Spleen (tissue), 11 donors: ENCODE results near the gene MYH7. TPM values are rescaled to one million over a fixed set of nuclear protein-coding genes. Genes with fewer than 3 reads are reported as not detected.
A peak's percentile ranks its signal among the peaks of the same experiment; 100 is the strongest.
"Not testable (repeated sequence)": the region's sequence is repeated elsewhere in the genome, so short reads cannot be mapped to it uniquely, and the experiment has no call there.

Experiments used
- DNase-seq: peaks from one replicate; pipeline ENCODE4 v3.0.0-alpha.2; 2020
- H3K27ac ChIP-seq, 8 donors: fragments of 200-600 bp; sonication (generic) in 7 of 8; 1 replicate in 4 of 8; 2 replicates in 4 of 8; pipeline versions ENCODE4 v1.5.0 to v1.8.0; 2016 to 2021; ENCODE audit warnings: inconsistent platforms in 4 of 8, mild to moderate bottlenecking in 4 of 8, moderate library complexity in 1 of 8
- H3K27me3 ChIP-seq, 7 donors: fragments of 200-600 bp; sonication (generic) in 6 of 7; replicated peaks in 1 of 7; 1 replicate in 4 of 7; 2 replicates in 3 of 7; pipeline versions ENCODE4 v1.5.0 to v1.8.0; 2016 to 2021; ENCODE audit warnings: inconsistent platforms in 3 of 7, mild to moderate bottlenecking in 1 of 7
- H3K36me3 ChIP-seq, 6 donors: fragments of 200-600 bp; sonication (generic) in 5 of 6; 1 replicate in 4 of 6; 2 replicates in 2 of 6; pipeline versions ENCODE4 v1.5.0 to v1.8.0; 2016 to 2021; ENCODE audit warnings: inconsistent platforms in 2 of 6
- H3K4me1 ChIP-seq, 6 donors: fragments of 200-600 bp; sonication (generic) in 5 of 6; 1 replicate in 3 of 6; 2 replicates in 3 of 6; pipeline versions ENCODE4 v1.5.0 to v1.8.0; 2016 to 2021; ENCODE audit warnings: inconsistent platforms in 3 of 6
- H3K4me3 ChIP-seq, 8 donors: fragments of 200-600 bp; sonication (generic) in 7 of 8; 1 replicate in 4 of 8; 2 replicates in 4 of 8; pipeline versions ENCODE4 v1.5.0 to v1.8.0; 2016 to 2021; ENCODE audit warnings: inconsistent platforms in 4 of 8, mild to moderate bottlenecking in 4 of 8, moderate library complexity in 2 of 8
- H3K9me3 ChIP-seq, 8 donors: fragments of 200-600 bp; sonication (generic) in 7 of 8; 1 replicate in 4 of 8; 2 replicates in 4 of 8; pipeline versions ENCODE4 v1.5.0 to v1.8.0; 2016 to 2021; ENCODE audit warnings: inconsistent platforms in 4 of 8
- POLR2A ChIP-seq, 3 donors: fragments of 450-650 bp; IDR thresholded peaks; one replicate each; pipeline ENCODE4 v1.5.1; 2017; ENCODE audit warnings: antibody characterized with exemption in 3 of 3, mild to moderate bottlenecking in 1 of 3
- POLR2AphosphoS5 ChIP-seq, 3 donors: sonication (generic); formaldehyde crosslinking; IDR thresholded peaks; one replicate each; pipeline ENCODE4 v1.5.1; 2017; ENCODE audit warnings: antibody characterized with exemption in 3 of 3
- WGBS, 5 donors: extraction: QIAGEN DNeasy Blood & Tissue Kit in 3 of 5; methylation state at CpG; one replicate each; pipeline versions ENCODE4 v1.1.5 to v1.1.7; 2013 to 2018; 5-methylcytosine and 5-hydroxymethylcytosine counted together
- intact Hi-C: fragments of 100-400 bp; cut with DNase I; formaldehyde crosslinking; loops from one replicate; pipeline ENCODE4 v1.15.0; 2023; ENCODE audit warnings: low total_unique reads
- polyA plus RNA-seq, 3 donors: library from polyadenylated mRNA; stranded (reverse); fragments of 200-250 nt; gene quantifications; one replicate each; pipeline ENCODE4 v1.2.1, GENCODE V29; 2013
- total RNA-seq, 7 donors: library from RNA; depleted of rRNA in 3 of 7; stranded (reverse); fragments of >200 nt in 3 of 7; fragmentation: NEBNext Ultra II Directional in 4 of 7; extraction: Animal tissue kit (Norgen Biotek cat#: 25700) in 4 of 7; gene quantifications; one replicate each; pipeline versions ENCODE4 v1.1.0 to v1.2.1, GENCODE V29; 2016 to 2021
- TF ChIP-seq, protein P1 (sequence below), 11 experiments: fragments of 200-600 bp in 7 of 11; fragments of 450-650 bp in 4 of 11; sonication (generic) in 4 of 11; IDR thresholded peaks in 8 of 11; conservative IDR thresholded peaks in 3 of 11; 1 replicate in 7 of 11; 2 replicates in 4 of 11; pipeline versions ENCODE4 v1.4.0 to v1.8.0; 2016 to 2021; ENCODE audit warnings: antibody characterized with exemption in 11 of 11, inconsistent platforms in 4 of 11, mild to moderate bottlenecking in 1 of 11
- donor health status: healthy with polysubstance abuse.
- donor health status: DM: no; HTN: no; CAD: no; lungs with moderate emphysema.
- donor health status: DM: no; HTN: no; CAD: no.
- donor health status: Bipolar disorder and iron deficiency.
- donor health status: healthy.
- donor health status: DM: no; HTN: no; CAD: no.
- donor health status: DM: yes; HTN: yes; CAD: no.

The MYH7 gene
- total and polyA plus RNA-seq, 10 donors = 0.06 to 0.65 (median 0.11) TPM; not detected in 6

DNA sequence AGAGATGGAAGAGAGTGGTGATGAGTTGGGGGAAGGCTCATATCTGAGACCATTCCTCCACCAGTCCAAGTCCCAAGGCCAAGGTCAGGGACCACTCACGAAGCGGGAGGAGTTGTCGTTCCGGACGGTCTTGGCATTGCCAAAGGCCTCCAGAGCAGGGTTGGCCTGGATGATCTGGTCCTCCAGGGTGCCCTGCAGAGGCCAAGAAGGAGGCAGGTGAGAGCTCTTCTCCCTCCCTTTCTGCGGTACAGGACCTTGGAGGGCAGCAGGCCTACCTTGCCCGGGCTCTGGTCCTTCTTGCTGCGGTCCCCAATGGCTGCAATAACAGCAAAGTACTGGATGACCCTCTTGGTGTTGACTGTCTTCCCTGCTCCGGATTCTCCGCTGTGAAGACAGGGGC, 4.0 kb downstream of the MYH7 start:
- Histone ChIP-seq H3K9me3 (no peaks in the 10 kb centered on the region), H3K4me1 (no peaks in the 10 kb centered on the region), H3K36me3 (no peaks in the 10 kb centered on the region), H3K27ac (no peak overlapping the region), H3K4me3 (no peak overlapping the region), H3K27me3 (peaks cover 0 to 15% (median 0%) of the 10 kb centered on the region in 7 donors)
- DNase-seq = peak; percentile 59
- intact Hi-C loops = no loop called here
- 85 to 99% (median 86%) methylated on average over 9 to 10 of the region's 10 CpGs for WGBS, 5 donors
- TF ChIP-seq POLR2A (IDR thresholded peaks at IDR 0.05) (no peak), POLR2AphosphoS5 (IDR thresholded peaks at IDR 0.05) (no peak)
- TF ChIP-seq, protein P1, sequence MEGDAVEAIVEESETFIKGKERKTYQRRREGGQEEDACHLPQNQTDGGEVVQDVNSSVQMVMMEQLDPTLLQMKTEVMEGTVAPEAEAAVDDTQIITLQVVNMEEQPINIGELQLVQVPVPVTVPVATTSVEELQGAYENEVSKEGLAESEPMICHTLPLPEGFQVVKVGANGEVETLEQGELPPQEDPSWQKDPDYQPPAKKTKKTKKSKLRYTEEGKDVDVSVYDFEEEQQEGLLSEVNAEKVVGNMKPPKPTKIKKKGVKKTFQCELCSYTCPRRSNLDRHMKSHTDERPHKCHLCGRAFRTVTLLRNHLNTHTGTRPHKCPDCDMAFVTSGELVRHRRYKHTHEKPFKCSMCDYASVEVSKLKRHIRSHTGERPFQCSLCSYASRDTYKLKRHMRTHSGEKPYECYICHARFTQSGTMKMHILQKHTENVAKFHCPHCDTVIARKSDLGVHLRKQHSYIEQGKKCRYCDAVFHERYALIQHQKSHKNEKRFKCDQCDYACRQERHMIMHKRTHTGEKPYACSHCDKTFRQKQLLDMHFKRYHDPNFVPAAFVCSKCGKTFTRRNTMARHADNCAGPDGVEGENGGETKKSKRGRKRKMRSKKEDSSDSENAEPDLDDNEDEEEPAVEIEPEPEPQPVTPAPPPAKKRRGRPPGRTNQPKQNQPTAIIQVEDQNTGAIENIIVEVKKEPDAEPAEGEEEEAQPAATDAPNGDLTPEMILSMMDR (IDR thresholded peaks at IDR 0.05 in 8 of 11, conservative IDR thresholded peaks at IDR 0.05 in 3 of 11) = no peak

DNA sequence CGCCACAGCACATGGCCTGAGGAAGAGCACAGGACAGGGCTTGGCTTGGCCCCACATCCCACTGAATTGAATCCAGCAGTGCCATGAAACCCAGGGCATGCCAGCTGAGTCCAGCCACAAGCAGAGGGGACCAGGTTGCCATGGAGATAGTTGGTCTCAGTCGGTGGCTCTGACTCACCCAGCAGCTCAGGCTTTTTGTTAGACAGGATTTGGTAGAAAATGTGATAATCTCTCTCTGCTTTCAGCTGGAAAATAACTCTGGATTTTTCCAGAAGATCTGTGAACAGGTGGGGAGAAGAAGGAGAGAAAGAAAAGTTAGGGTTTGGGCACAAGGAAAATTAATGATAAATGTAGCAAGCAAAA, 4.8 kb downstream of the MYH7 start:
- Histone ChIP-seq H3K9me3 (no peaks in the 10 kb centered on the region), H3K4me3 (no peak overlapping the region), H3K36me3 (no peaks in the 10 kb centered on the region), H3K4me1 (no peaks in the 10 kb centered on the region), H3K27ac (no peak overlapping the region), H3K27me3 (peaks cover 0 to 12% (median 0%) of the 10 kb centered on the region in 7 donors)
- 0 to 62% (median 52%) methylated on average over 1 to 2 of the region's 2 CpGs for WGBS, 5 donors
- intact Hi-C loops = no loop called here
- TF ChIP-seq POLR2A (IDR thresholded peaks at IDR 0.05) (no peak), POLR2AphosphoS5 (IDR thresholded peaks at IDR 0.05) (no peak)
- TF ChIP-seq, protein P1 (IDR thresholded peaks at IDR 0.05 in 8 of 11, conservative IDR thresholded peaks at IDR 0.05 in 3 of 11) = no peak
- peak; percentile 16 for DNase-seq

DNA sequence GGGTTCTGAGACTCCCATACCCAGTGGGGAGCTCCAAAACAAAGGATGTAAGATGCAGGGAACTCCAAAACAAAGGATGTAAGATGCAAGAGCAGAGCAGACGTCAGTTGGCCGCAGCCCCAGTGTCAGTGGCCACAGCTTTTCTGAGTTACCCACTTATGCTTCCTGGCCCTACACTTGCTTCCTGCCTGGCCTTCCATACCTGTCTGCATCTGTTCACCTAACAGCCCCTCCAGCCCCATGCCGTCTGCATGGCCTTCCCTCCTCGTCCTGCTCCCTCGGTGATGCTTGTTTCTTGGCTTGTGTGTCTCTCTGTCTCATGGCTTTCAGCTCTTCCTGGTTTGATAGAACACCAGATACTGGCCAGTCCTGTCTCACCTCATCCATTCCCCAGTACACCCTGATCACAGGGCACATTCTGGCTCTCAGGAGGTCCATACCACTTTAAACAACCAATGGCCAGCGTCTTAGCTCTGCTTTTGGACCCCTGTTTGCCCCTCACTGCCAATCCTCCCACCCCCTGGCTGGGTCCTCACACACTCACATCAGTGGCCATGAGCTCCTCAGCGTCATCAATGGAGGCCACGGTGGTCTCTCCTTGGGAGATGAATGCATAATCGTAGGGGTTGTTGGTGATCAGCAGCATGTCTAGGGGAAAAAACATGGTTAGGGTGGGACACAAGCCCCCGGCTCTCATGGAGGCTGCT, 5.3 kb downstream of the MYH7 start:
- Histone ChIP-seq H3K27ac (no peak overlapping the region), H3K9me3 (no peaks in the 10 kb centered on the region), H3K36me3 (no peaks in the 10 kb centered on the region), H3K4me3 (no peak overlapping the region), H3K27me3 (peaks cover 0 to 12% (median 0%) of the 10 kb centered on the region in 7 donors), H3K4me1 (no peaks in the 10 kb centered on the region)
- DNase-seq = peak; percentile 29
- 75 to 85% (median 77%) methylated on average over 10 of the region's 10 CpGs for WGBS, 5 donors
- intact Hi-C loops = no loop called here
- TF ChIP-seq POLR2A (IDR thresholded peaks at IDR 0.05) (no peak), POLR2AphosphoS5 (IDR thresholded peaks at IDR 0.05) (no peak)

DNA sequence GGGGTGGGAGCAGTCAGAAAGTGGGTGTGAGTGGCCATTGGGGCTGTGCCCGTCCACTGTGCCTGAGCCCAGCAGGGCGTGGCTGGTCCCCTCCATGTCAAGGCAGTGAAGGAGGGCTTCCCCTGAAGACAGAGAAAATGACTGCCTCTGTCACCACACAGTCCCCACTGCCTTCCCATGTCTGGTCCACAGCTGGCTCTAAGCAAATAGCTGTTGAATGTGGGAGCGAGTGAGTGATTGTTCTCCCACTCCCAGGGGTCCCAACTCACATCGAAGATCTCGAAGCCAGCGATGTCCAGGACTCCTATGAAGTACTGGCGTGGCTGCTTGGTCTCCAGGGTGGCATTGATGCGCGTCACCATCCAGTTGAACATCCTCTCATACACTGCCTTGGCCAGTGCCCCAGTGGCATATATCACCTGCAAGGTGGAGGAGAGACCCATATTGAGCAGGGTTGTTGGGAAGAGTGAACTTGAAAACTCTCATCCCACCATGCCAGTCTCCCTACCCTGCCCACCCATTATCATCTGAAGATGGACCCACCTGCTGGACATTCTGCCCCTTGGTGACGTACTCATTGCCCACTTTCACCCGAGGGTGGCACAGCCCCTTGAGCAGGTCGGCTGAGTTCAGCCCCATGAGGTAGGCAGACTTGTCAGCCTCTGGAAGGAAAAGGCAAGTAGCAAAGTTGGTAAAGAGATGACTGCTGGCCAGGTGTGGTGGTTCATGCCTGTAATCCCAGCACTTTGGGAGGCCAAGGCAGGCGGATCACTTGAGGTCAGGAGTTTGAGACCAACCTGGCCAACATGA, 6.6 kb downstream of the MYH7 start:
- intact Hi-C loops = no loop called here
- Histone ChIP-seq H3K27me3 (peaks cover 0 to 12% (median 0%) of the 10 kb centered on the region in 7 donors), H3K4me1 (no peaks in the 10 kb centered on the region), H3K27ac (no peak overlapping the region), H3K9me3 (no peaks in the 10 kb centered on the region), H3K36me3 (no peaks in the 10 kb centered on the region), H3K4me3 (no peak overlapping the region)
- DNase-seq = peak; percentile 37
- WGBS, 5 donors = 87 to 95% (median 88%) methylated on average over 11 to 13 of the region's 13 CpGs
- TF ChIP-seq POLR2A (IDR thresholded peaks at IDR 0.05) = no peak
- TF ChIP-seq, protein P1 (IDR thresholded peaks at IDR 0.05 in 8 of 11, conservative IDR thresholded peaks at IDR 0.05 in 3 of 11) = no peak
- TF ChIP-seq POLR2AphosphoS5 (IDR thresholded peaks at IDR 0.05) = no peak

DNA sequence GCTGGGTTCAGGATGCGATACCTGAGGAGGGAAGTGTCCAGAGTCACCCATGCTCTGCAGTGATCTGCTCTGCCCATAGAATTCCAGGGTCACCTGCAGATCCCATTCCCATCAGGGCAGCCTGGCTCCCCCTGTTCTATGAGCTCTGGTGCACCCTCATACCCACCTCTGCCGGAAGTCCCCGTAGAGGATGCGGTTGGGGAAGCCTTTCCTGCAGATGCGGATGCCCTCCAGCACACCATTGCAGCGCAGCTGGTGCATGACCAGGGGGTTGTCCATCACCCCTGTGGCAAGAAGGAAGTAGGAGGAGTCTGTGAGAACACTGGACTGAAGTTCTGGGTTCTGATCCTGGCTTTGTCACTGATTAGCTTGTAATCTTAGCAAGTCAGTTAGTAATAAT, 9.7 kb downstream of the MYH7 start:
- H3K27me3 ChIP-seq = peaks cover 0 to 13% (median 0%) of the 10 kb centered on the region in 7 donors
- H3K4me3 ChIP-seq, H3K9me3 ChIP-seq, H3K4me1 ChIP-seq, H3K36me3 ChIP-seq, H3K27ac ChIP-seq, intact Hi-C loops: not testable (repeated sequence)
- peak; percentile 41 for DNase-seq
- WGBS, 5 donors = 72 to 83% (median 78%) methylated on average over 6 of the region's 6 CpGs
